ENCODE results near the gene LAYN.

DNA sequence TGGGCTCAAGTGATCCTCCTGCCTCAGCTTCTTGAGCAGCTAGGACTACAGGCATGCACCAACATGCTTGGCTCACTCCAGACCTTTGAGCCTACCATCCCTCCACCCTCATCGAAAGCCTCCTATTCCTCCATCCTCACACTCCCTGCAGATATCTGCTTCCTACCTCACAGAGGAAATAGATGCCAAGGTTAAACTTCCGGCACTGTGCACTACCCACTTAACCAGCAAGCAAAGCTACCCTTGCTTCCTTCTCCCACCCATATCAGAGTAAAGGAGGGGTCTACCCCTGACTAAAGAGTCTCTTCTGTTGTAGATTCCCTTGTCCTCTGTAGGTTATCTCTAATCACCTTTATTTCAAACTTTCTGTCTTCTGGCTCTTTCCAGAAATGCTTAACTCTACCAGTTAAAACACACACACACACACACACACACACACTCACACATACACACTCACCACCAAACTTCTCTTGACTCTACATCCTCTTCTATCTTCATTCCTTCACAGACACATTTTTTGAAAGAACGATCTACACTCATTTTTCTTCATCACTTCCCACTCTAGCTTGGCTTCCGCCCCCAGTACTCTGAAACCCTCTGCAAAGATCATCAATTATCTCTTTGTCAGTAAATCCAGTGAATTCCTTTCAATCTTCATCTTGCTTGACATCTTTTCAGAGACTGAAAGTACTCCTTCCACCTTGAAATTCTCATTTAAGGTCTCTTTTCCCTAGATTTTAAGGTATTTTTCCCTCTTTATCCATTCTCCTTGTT is 50.9 kb downstream of the LAYN start:
- TF ChIP-seq ZFP36 (IDR thresholded peaks at IDR 0.05; ENCODE audit: borderline replicate concordance, partially characterized antibody) (no peak), HDAC2 (IDR thresholded peaks at IDR 0.05) (no peak), POLR2A (IDR thresholded peaks at IDR 0.05; ENCODE audit: low read length) (no peak), RCOR1 (IDR thresholded peaks at IDR 0.05; ENCODE audit: low read depth, low read length) (no peak), JUN (IDR thresholded peaks at IDR 0.05) (no peak), RFX5 (IDR thresholded peaks at IDR 0.05) (no peak), EP300 (IDR thresholded peaks at IDR 0.05) (no peak)
- TF ChIP-seq, protein P1, sequence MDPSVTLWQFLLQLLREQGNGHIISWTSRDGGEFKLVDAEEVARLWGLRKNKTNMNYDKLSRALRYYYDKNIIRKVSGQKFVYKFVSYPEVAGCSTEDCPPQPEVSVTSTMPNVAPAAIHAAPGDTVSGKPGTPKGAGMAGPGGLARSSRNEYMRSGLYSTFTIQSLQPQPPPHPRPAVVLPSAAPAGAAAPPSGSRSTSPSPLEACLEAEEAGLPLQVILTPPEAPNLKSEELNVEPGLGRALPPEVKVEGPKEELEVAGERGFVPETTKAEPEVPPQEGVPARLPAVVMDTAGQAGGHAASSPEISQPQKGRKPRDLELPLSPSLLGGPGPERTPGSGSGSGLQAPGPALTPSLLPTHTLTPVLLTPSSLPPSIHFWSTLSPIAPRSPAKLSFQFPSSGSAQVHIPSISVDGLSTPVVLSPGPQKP (IDR thresholded peaks at IDR 0.05; ENCODE audit: low read depth, low read length) = no peak
- TF ChIP-seq, protein P2, sequence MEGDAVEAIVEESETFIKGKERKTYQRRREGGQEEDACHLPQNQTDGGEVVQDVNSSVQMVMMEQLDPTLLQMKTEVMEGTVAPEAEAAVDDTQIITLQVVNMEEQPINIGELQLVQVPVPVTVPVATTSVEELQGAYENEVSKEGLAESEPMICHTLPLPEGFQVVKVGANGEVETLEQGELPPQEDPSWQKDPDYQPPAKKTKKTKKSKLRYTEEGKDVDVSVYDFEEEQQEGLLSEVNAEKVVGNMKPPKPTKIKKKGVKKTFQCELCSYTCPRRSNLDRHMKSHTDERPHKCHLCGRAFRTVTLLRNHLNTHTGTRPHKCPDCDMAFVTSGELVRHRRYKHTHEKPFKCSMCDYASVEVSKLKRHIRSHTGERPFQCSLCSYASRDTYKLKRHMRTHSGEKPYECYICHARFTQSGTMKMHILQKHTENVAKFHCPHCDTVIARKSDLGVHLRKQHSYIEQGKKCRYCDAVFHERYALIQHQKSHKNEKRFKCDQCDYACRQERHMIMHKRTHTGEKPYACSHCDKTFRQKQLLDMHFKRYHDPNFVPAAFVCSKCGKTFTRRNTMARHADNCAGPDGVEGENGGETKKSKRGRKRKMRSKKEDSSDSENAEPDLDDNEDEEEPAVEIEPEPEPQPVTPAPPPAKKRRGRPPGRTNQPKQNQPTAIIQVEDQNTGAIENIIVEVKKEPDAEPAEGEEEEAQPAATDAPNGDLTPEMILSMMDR (IDR thresholded peaks at IDR 0.05) = no peak
- TF ChIP-seq, protein P3, sequence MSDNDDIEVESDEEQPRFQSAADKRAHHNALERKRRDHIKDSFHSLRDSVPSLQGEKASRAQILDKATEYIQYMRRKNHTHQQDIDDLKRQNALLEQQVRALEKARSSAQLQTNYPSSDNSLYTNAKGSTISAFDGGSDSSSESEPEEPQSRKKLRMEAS (IDR thresholded peaks at IDR 0.05) = no peak
- TF ChIP-seq, protein P4, sequence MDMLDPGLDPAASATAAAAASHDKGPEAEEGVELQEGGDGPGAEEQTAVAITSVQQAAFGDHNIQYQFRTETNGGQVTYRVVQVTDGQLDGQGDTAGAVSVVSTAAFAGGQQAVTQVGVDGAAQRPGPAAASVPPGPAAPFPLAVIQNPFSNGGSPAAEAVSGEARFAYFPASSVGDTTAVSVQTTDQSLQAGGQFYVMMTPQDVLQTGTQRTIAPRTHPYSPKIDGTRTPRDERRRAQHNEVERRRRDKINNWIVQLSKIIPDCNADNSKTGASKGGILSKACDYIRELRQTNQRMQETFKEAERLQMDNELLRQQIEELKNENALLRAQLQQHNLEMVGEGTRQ (IDR thresholded peaks at IDR 0.05) = no peak
- TF ChIP-seq, protein P5, sequence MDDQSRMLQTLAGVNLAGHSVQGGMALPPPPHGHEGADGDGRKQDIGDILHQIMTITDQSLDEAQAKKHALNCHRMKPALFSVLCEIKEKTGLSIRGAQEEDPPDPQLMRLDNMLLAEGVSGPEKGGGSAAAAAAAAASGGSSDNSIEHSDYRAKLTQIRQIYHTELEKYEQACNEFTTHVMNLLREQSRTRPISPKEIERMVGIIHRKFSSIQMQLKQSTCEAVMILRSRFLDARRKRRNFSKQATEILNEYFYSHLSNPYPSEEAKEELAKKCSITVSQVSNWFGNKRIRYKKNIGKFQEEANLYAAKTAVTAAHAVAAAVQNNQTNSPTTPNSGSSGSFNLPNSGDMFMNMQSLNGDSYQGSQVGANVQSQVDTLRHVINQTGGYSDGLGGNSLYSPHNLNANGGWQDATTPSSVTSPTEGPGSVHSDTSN (IDR thresholded peaks at IDR 0.05) = no peak
- TF ChIP-seq, protein P6, sequence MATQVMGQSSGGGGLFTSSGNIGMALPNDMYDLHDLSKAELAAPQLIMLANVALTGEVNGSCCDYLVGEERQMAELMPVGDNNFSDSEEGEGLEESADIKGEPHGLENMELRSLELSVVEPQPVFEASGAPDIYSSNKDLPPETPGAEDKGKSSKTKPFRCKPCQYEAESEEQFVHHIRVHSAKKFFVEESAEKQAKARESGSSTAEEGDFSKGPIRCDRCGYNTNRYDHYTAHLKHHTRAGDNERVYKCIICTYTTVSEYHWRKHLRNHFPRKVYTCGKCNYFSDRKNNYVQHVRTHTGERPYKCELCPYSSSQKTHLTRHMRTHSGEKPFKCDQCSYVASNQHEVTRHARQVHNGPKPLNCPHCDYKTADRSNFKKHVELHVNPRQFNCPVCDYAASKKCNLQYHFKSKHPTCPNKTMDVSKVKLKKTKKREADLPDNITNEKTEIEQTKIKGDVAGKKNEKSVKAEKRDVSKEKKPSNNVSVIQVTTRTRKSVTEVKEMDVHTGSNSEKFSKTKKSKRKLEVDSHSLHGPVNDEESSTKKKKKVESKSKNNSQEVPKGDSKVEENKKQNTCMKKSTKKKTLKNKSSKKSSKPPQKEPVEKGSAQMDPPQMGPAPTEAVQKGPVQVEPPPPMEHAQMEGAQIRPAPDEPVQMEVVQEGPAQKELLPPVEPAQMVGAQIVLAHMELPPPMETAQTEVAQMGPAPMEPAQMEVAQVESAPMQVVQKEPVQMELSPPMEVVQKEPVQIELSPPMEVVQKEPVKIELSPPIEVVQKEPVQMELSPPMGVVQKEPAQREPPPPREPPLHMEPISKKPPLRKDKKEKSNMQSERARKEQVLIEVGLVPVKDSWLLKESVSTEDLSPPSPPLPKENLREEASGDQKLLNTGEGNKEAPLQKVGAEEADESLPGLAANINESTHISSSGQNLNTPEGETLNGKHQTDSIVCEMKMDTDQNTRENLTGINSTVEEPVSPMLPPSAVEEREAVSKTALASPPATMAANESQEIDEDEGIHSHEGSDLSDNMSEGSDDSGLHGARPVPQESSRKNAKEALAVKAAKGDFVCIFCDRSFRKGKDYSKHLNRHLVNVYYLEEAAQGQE (IDR thresholded peaks at IDR 0.05) = no peak
- TF ChIP-seq, protein P7, sequence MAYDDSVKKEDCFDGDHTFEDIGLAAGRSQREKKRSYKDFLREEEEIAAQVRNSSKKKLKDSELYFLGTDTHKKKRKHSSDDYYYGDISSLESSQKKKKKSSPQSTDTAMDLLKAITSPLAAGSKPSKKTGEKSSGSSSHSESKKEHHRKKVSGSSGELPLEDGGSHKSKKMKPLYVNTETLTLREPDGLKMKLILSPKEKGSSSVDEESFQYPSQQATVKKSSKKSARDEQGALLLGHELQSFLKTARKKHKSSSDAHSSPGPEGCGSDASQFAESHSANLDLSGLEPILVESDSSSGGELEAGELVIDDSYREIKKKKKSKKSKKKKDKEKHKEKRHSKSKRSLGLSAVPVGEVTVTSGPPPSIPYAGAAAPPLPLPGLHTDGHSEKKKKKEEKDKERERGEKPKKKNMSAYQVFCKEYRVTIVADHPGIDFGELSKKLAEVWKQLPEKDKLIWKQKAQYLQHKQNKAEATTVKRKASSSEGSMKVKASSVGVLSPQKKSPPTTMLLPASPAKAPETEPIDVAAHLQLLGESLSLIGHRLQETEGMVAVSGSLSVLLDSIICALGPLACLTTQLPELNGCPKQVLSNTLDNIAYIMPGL (CRISPR knock-in tag; IDR thresholded peaks at IDR 0.05; ENCODE audit: borderline replicate concordance) = no peak

All from A549 (cell line).